ENCODE measurements around the gene UHRF1.

The UHRF1 gene

GRCh38 chr19:4906963-4907362 lies 2.3 kb upstream of the UHRF1 start:
- peak; percentile 5 for TF ChIP-seq CTCF (conservative IDR thresholded peaks at IDR 0.05; ENCODE audit: control insufficient read depth, insufficient read depth, low read depth, low read length)
- no peak overlapping the region for H3K4me3 ChIP-seq (ENCODE audit: control insufficient read depth, low read depth, low read length)
- DNase-seq (ENCODE audit: low read depth) = no peak

GRCh38 chr19:4908360-4908759 lies 941 bp upstream of the UHRF1 start:
- TF ChIP-seq CTCF (conservative IDR thresholded peaks at IDR 0.05; ENCODE audit: control insufficient read depth, insufficient read depth, low read depth, low read length) = no peak
- H3K4me3 ChIP-seq (ENCODE audit: control insufficient read depth, low read depth, low read length) = no peak overlapping the region
- DNase-seq (ENCODE audit: low read depth) = no peak

DNA sequence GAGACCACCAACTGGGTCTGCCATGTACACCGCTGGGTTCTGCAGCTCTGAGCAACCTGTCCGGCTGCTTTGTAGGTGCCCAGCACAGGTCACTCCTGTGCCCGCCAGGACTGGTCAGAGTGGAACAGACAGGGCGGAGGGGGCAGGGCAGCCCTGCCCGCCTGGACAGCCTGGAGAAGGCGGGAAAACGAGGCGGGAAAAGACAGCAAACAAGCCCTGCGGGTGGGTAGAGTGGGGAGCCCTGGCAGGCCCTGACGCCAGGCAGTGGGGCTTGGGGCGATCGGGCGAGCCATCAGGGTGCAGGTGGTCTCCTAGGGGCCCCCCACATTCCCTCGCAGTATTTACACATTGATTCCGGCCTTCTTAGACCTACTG lies 533 bp upstream of the UHRF1 start:
- H3K4me3 ChIP-seq (ENCODE audit: control insufficient read depth, low read depth, low read length) = no peak overlapping the region
- no peak for TF ChIP-seq CTCF (conservative IDR thresholded peaks at IDR 0.05; ENCODE audit: control insufficient read depth, insufficient read depth, low read depth, low read length)
- DNase-seq (ENCODE audit: low read depth) = no peak

DNA sequence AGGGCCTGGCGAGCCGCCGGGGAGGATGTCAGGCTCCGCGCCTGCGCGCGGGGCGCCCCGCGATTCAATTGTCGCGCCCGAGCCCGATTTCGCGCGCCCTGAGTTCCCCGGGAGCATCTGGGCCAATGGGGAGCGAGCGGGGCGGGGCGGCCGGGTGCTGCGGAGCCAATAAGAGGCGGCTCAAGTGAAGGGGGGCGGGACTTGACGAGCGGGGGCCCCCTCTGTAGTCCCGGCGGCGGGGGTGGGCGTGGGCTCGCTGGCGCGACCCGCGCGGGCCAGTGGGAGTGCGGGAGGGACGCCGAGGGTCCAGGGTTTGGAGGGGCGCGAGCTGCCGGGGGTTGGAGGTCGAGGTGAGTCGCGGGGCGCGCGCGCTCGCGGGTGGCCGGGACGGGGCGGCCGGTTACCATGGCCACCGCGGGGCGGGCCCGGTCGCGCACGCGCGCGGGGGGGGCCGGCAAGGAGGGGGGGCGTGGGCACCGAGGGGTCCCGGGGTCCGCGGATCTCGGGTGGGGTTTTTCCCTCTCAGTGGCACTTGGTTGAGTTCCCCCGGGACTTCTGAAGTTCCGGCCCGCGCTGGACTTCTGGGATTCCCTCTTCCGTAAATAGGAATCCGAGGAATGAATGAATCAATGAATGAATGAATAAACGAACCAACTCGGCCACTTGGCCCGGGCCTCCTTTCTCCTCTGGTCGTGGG lies 744 bp downstream of the UHRF1 start:
- peak; percentile 77 for DNase-seq (ENCODE audit: low read depth)
- peak overlapping the region; percentile 68 for H3K4me3 ChIP-seq (ENCODE audit: control insufficient read depth, low read depth, low read length)
- no peak for TF ChIP-seq CTCF (conservative IDR thresholded peaks at IDR 0.05; ENCODE audit: control insufficient read depth, insufficient read depth, low read depth, low read length)

DNA sequence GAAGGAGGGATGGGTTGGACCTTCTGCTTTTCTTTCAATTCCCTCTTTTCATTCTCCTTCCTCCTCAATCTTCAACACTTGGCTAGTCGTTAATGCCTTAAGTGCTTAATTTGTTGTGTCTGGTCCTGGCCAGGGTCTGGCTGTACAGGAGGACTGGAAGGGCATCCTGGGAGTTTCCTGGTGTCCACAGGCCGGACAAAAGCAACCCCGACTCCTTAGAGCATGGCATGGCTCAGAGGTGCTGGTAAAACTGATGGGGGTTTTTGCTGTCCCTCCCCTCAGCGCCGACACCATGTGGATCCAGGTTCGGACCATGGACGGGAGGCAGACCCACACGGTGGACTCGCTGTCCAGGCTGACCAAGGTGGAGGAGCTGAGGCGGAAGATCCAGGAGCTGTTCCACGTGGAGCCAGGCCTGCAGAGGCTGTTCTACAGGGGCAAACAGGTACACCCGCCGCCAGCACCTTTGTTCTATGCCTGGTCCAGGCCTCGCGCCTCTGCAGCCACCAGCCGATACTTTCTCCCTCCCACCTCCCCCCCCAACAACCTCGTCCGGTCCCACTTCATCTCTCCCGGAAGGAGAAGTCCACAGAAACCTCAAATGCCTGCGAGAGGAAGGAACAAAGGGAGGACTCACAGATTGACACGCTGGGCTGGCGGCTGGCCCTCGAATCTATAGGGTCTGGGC lies 1.4 kb downstream of the UHRF1 start:
- TF ChIP-seq CTCF (conservative IDR thresholded peaks at IDR 0.05; ENCODE audit: control insufficient read depth, insufficient read depth, low read depth, low read length) = no peak
- peak overlapping the region; percentile 68 for H3K4me3 ChIP-seq (ENCODE audit: control insufficient read depth, low read depth, low read length)
- peak; percentile 55 for DNase-seq (ENCODE audit: low read depth)

DNA sequence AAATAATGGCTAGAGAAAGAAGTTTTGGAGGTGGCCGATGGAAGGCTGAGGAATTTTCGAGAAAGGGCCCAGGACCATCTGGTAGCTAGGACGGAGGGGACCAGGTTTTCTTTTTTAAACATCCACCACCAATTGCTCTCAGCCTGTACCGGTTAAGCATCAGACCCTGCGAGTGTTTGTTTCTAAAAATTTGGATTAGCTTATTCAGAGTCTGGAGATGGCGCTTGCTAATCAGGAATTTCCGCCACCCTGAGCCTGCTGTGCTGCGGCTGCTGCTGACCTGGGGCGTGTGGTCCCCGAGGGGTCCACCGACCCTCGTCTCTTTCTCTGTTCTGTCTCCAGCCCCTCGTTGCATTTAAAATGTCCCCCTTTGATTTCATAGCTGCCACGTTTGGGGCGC lies 2.0 kb downstream of the UHRF1 start:
- no peak for TF ChIP-seq CTCF (conservative IDR thresholded peaks at IDR 0.05; ENCODE audit: control insufficient read depth, insufficient read depth, low read depth, low read length)
- peak overlapping the region; percentile 68 for H3K4me3 ChIP-seq (ENCODE audit: control insufficient read depth, low read depth, low read length)
- DNase-seq (ENCODE audit: low read depth) = no peak

All from fibroblast of mammary gland (primary cell).